Midbrain (tissue), 1 donor: ENCODE data around the gene PDCL2.
"Not testable (repeated sequence)": the region's sequence is repeated elsewhere in the genome, so short reads cannot be mapped to it uniquely, and the experiment has no call there.

Experiments
- DNase-seq: peaks from one replicate; lab custom pipeline; 2025; lab: John Stamatoyannopoulos, UW

Gene PDCL2

GRCh38 chr4:55592014-55592413 is at the start of gene PDCL2:
Gene PDCL2 (minus strand): TSS chr4:55592245. CDS start chr4:55592109, 136 bp downstream.
- no peak for DNase-seq

DNA sequence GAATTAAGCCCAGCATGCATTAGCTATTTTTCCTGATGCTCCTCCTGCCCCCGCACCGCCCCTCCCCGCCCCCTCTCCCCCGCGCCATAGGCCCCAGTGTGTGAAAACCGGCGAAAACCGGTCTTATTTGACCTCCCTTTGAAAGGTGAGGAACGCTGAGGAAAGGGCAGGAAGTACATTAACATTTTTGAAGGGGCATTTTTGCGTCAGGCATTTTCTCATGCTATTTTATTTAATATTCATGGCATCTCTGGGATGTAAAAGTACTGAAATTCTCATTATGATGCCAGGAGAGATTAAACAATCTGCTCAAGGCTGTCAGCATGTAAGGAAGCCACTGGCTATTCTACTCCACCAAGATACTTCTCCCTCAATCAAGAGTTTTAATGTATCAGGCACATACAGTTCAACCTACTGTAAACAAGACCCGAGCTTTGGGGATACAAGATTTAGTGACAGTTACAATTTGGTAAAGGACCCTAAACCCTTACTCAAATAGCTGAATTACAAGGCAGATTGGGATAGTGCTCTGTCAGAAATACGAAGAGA is 45.3 kb upstream of the PDCL2 start:
- no peak for DNase-seq

- DNase-seq, result no peak
Observed at GRCh38 chr4:55636656-55636999, 44.6 kb upstream of the PDCL2 start.

- DNase-seq, result no peak
Observed at GRCh38 chr4:55635741-55636655, 44.0 kb upstream of the PDCL2 start, which contains the start of gene NMU. Gene NMU (minus strand): TSS chr4:55636298. CDS start chr4:55636192, 106 bp downstream.

- no peak for DNase-seq
Observed at GRCh38 chr4:55635282-55635681, 43.2 kb upstream of the PDCL2 start.

DNA sequence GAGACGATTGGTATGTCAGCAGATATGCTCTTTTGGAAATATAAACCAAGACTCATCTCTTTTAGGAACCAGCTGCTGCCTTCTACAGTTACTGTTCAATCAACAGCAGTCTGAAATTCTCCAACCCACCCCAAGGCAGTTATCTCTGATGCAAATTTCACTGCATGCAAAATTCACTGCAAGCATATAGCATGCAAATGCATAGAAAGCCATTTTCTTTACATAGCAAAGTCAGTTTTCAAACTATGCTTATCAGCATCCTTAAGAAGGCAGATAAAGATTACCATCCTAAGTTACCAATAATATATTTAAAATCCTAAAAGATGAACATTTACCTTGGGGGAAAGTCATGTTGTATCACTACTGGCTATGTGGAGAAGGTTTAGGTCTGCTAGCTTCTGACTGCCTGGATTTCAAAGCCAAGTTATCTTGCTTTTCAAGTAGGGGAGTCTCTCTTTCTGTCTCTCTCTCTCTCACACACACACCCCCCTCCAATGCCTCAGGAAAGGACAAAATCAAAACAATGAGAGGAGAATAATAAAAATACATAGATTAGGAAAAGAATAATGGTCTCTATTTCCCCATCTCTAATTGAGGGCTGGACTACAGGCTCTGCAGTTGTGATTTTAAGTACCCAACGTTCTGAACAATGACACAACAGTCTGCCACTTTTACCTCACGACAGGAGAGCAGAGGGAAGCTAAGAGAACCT is 42.5 kb upstream of the PDCL2 start:
- no peak for DNase-seq

GRCh38 chr4:55633903-55634302 is 41.9 kb upstream of the PDCL2 start:
- DNase-seq, result no peak

- DNase-seq, result no peak
Observed at GRCh38 chr4:55625835-55626234, 33.8 kb upstream of the PDCL2 start.

DNA sequence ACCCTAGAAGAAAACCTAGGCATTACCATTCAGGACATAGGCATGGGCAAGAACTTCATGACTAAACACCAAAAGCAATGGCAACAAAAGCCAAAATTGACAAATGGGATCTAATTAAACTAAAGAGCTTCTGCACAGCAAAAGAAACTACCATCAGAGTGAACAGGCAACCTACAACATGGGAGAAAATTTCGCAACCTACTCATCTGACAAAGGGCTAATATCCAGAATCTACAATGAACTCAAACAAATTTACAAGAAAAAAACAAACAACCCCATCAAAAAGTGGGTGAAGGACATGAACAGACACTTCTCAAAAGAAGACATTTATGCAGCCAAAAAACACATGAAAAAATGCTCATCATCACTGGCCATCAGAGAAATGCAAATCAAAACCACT is 32.0 kb upstream of the PDCL2 start:
- not testable (repeated sequence) for DNase-seq

GRCh38 chr4:55618546-55619143 is 26.6 kb upstream of the PDCL2 start:
- no peak for DNase-seq

DNA sequence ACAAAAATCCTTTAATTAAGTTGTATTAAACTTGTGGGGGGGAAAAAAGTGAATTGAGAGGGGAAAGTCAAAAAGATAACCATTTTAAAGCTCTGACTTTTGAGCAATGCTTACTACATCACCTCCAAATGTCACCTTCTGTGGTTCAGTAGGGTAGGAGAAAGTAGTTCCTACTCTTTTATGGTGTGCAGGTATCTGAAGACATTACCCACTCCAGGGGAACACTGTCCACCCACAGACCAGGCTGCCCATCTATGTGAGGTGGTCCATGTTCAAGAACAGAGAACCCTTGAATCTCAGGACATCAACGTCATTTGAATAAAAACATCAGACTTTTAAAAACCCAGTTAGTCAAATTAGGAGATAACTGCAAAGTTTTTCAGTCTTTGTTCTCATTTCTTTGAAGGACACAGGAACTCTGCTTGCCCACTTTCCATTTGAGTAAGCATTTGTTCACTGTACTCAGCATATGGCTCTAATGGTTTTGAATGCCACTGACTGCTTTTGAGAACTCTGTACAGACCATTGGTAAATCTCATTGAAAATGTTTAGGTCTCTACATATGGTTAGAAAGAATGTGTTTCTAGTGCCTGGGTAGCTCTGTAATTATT is 25.6 kb upstream of the PDCL2 start:
- DNase-seq, result no peak

- DNase-seq, result no peak
Observed at GRCh38 chr4:55615008-55615407, 23.0 kb upstream of the PDCL2 start.

GRCh38 chr4:55613621-55614020 is 21.6 kb upstream of the PDCL2 start:
- DNase-seq, result no peak

DNA sequence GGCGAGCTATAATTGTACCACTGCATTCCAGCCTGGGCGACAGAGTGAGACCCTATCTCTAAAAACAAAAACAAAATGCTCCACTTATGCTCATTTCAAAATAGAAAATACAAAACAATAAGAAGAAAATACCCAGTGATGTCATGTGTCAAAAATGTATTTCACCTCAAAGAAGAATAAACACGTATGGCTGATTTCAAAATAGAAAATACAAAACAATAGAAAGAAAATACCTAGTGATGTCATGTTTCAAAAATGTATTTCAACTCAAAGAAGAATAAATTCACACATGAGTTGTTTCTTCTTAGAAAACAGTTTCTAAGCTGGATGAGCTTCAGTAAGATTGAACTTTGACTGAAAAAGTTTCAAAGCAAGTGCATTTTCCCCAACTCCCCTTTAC is 20.3 kb upstream of the PDCL2 start:
- no peak for DNase-seq

GRCh38 chr4:55611358-55612059 is 19.5 kb upstream of the PDCL2 start:
- no peak for DNase-seq

- no peak for DNase-seq
Observed at GRCh38 chr4:55610381-55610780, 18.3 kb upstream of the PDCL2 start.

DNA sequence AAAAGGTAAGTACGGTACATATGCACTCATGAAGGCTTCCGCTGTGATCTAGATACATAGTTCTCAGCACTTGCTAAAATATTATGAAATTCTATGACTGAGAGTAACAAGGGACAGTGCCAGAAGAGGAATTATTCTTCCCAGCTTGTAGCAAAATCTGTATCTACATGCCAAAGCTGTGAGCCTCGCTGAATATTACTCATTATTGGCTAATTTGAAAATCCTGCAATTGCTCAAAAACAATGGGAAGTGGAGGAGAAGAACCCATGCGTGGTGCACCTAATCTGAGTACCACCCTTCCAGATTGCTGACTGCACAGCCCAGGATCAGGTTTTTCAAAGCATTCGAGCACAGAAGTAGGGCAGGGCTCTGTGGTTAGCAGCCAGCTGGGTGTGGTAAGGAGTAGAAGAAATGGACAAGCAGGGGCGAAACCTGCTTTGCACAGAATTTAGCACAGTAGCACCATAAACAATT is 17.4 kb upstream of the PDCL2 start:
- no peak for DNase-seq

GRCh38 chr4:55608591-55608990 is 16.5 kb upstream of the PDCL2 start:
- no peak for DNase-seq

DNA sequence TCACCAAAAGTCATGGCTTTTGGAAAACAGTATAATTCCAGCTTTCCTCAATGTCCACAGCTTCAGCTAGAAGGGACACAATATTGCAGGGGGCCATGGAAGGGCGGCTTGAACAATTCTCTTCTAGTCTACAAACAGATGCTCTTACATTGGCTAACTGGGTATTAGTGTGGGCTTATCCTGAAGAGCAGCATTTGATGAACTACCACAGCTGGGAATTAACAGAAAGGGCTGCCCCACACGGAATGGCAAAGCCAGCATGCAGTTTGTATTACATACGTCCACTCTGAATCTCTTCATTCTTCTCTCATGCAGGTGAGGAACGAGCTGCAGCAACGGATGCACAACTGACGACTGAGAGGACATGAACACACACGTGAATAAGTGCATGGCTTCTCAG is 13.0 kb upstream of the PDCL2 start:
- DNase-seq, result no peak

- no peak for DNase-seq
Observed at GRCh38 chr4:55600640-55601039, 8.6 kb upstream of the PDCL2 start.

DNA sequence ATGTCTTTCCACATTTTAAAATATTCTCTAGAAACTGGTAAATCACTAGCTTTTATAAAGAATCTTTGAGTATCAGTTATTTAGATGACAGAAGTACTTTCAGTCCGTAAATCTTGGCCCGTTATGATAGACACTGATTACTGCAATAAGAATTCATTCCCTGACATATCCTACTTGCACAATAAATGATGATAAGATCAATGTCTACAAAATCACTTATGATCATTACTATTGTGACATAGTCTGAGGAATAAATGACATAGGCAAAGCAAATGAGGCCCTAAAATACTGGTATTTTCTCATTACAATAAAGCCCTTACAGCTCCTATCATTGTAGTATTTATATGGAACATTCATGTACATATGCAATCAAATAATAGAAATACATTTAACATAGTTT is 6.6 kb upstream of the PDCL2 start:
- no peak for DNase-seq
